KBM-7 (cell line): ENCODE results near the gene PAX4.

Experiments
- DNase-seq: peaks from one replicate; pipeline ENCODE4 v3.0.0-alpha.2; 2015
- in situ Hi-C: fragments of 300-500 bp; cut with MboI; formaldehyde crosslinking; loops from 2 replicates; pipeline ENCODE4 v1.14.3; 2020; ENCODE audit warnings: low sequenced_read_pairs, low pct_unique_long_range_greater_than_20kb, mixed read lengths

The PAX4 gene

GRCh38 chr7:127618042-127618441 is at the start of gene PAX4:
Gene PAX4 (minus strand): TSS chr7:127618142. CDS start chr7:127615928, 2,214 bp downstream.
- in situ Hi-C loops, result no loop called here
- no peak for DNase-seq

DNA sequence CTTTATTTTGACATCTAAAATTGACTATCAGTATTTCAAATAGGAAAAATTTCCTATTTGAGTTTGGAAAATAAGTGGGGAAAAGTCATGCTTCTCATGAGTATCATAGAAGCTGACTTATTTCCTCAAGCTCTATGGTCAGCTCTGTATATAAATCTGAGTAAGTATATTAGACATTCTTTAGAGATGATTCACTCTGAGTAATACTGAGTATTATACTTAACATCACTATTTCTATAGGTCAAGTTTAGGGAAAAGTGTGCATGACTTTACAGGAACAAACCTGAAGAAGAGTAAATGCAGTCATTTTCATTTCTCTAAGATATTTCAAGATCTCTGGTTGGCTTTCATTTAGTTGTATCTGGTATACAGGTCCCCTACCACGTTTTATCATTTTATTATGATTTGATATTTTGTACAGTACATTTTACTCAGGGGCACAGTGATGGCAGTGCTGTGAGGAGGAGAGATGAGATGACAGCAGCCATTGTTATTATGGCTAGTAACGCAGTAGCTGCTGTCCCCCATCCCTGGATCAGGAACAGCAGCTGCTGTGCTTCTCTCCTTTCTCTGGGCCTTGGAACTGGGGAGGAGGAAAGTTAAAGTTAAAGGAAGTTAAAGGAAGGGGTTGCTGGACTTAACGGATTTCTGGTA is 49.2 kb upstream of the PAX4 start:
- in situ Hi-C loops, result no loop called here
- DNase-seq, result no peak

DNA sequence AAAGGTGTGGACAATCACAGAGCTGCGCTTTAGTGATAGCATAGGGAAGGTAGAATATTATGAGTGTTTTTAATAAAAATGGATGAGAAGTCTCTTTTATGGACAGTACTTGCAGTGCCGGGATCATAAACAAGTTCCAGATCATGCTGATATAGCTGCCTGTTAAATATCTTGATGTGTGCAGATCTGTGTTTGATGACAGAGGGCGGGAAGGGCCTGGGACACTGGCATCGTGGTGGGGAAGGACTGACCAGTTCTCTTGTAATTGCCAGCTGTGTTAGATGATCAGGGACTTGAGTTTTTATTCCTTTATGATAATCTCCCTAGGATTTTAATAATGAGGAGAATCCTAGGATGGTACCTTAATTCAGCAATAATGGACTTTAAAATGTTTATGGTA is 48.7 kb upstream of the PAX4 start:
- no peak for DNase-seq
- in situ Hi-C loops, result no loop called here

DNA sequence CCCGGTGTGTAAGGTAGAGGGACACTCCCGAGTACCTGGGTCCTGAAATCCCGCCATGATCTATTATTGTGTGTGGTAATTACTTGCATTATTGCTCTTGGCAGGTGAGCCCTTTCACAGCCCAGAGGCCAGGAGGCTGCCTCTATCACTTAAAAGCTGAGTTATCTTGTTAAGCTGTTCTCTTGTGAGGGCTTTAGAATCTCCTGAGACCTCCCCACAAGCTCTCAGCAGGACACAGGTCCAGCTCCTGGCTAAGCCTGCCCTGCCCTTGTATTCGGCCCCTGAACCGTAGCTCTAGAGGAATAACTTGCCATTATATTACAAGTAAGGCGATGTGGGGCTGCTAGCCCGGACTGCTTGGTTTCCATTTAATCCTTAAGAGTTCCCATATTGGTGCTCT is 48.0 kb upstream of the PAX4 start:
- in situ Hi-C loops, result no loop called here
- no peak for DNase-seq

DNA sequence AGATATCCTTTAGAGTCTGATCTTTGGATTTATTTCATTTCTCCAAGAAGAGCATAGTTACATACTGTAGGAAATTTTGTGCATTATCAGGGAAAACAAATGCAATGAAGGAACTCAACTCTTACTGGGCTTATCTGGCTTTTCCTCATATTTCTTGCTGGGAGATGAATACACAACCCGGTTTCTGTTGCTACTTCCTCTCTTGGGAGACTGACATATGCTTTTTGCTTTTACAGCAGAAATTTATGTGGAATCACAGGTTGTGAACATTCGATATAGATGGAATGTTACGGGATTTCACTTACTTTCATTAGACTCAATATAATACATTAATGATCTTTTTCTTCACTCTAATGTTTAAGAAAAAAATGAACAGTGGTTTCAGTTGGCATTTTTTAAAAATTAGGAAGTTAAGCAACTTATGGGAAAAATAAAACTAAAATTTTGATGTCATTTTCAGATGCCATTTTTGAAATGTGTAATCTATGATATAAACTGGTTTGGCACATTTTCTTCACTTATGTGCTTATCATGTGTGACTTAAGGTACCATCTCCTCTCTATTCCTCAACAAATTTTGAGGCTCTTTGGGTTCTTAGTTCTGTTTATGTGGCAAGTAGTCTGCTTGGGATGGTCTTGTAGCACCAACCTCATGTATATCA is 41.2 kb upstream of the PAX4 start:
- no peak for DNase-seq
- in situ Hi-C loops, result no loop called here

DNA sequence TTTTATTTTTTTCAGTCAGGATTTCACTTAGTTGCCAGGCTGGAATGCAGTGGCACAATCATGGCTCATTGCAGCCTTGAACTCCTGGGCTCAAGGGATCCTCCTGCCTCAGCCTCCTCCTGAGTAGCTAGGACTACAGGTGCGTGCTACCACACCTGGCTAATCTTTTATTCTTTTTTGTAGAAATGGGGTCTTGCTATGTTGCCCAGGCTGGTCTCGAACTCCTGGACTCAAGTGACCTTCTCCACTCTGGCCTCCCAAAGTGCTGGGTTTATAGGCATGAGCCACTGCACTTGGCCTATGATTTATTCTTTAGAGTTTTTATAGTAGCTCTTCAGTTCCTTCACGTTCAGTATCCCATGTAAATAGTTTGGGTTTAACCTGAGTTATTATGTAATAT is 39.6 kb upstream of the PAX4 start:
- in situ Hi-C loops, result no loop called here
- DNase-seq, result no peak

- no peak for DNase-seq
- in situ Hi-C loops, result no loop called here
Measured at GRCh38 chr7:127655720-127656119, 37.8 kb upstream of the PAX4 start.

GRCh38 chr7:127654404-127655394 is 36.8 kb upstream of the PAX4 start:
- peak; percentile 59 for DNase-seq
- in situ Hi-C loops, result no loop called here

DNA sequence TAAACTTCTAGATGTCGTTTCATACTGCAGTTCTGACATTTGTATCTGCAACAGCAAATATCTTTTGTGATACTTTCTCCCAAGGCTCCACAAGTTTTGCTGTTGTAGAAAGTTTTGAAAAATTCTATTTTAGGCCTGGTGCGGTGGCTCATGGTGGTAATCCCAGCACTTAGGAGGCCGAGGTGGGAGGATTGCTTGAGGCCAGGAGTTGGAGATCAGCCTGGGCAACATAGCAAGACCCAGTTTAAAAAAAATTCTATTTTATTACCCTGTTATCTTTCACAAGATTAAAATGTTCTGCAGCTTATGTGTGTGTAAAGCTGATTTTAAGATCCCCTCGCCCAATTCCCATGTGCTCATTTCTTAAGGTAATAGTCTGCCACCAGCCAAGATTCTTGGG is 35.5 kb upstream of the PAX4 start:
- DNase-seq, result no peak
- in situ Hi-C loops, result no loop called here

DNA sequence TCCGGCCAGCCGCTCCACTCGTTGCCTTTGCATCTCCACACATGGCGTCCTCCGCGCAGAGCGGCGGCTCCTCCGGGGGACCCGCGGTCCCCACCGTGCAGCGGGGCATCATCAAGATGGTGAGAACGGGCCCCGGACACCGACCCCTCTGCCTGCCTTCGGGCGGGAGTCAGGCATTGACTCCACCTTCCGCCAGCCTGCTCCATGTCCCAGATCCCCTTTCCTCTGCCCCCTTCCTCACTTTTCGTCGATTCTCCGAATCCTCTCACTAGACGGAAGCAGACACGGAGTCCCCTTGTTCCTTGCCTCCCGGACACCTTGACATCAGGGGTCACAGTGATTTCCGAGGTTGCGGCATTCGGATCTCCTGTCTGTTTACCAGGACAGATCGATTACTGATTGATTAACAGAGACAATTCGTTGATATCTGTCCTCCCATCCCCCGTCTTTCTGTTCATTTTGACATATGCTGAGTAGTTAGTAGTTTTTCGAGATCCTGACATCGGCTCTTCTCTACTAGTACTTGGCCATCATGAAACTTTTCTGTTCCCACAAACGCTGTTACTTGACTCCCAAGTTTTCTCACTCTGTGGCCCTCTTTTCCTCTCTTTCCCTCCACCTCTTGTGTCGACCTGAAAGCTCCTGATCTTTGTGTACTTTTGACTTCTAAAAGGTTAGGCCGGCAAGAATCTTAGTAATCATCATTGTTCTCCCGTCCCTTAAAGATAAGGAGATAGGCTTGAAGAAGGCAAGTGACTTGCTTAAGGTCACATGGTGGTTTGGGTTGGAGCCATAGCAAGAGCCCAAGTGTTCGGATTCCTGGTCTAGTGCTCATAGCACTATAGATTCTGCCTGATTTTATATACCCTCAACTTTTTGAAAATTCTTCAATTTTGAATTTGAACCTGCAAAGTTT is 34.6 kb upstream of the PAX4 start:
- no peak for DNase-seq
- in situ Hi-C loops, result no loop called here

DNA sequence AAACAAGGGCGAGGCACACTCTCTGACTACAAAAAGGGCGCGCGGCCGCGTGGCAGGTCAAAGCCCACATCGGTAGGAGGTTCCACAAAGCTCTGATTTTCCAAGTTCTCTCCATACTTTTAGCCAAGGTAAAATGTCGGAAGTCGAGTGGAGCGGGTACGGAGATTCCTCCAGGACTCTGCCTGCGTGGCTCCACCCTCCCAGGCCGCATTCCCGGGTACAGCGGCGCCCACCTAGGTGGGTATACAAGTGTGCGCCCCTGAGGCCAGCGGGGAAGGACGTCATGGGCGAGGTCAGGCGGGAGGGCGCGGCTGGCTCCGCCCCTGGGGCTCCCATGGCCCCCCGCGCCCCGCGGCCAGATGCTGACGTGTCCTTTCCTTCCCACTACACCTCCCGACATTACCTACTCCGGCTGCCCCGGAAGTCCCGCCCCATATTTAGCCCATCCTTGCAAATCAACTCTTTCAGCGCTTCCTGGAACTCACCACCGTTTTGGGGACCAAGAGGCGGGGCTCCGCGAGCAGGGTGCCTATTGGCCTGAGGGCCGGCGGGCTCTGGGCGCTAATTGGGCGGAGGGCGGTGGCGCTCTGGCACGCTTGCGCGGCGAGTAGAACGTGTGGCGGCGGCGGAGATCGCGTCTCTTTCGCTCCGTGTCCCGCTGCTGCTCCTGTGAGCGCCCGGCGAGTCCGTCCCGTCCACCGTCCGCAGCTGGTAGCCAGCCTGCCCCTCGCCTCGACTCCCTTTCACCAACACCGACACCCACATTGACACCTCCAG is 33.8 kb upstream of the PAX4 start, which contains the start of gene SND1:
Gene SND1, plus strand, starts transcription at position 639 of the 777 bp plus-strand sequence. CDS start 180 bp downstream, outside the sequence.
- in situ Hi-C loops, result no loop called here
- peak; percentile 99 for DNase-seq

DNA sequence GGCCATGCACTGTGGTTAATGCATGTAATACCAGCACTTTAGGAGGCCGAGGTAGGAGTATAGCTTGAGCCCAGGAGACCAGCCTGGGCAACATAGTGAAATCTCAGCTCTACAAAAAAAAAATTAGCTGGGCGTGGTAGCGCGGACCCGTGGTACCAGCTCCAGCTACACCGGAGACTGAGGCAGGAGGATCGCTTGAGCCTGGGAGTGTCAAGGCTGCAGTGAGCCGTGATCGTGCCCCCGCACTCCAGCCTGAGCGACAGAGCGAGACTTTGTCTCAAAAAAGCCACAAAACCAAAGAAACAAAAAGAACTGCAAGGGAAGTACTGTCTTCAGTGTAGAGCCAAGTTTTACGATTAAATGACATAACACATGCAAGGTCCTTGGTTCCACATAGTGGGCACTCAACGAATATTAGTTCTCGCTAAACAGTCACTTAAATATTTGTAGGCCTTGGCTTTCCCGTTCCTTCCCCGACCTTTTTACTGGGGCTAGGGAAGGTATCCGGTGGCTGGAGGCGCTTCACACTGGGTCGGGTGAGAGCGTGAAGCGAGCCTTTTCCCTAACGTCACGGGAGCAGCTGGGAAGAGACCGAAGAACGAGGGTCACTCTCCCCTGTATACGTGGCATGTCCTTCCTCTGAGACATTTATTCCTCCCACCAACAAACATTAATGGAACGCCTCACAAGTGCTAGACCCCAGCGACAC is 33.1 kb upstream of the PAX4 start:
- in situ Hi-C loops, result no loop called here
- DNase-seq, result no peak

DNA sequence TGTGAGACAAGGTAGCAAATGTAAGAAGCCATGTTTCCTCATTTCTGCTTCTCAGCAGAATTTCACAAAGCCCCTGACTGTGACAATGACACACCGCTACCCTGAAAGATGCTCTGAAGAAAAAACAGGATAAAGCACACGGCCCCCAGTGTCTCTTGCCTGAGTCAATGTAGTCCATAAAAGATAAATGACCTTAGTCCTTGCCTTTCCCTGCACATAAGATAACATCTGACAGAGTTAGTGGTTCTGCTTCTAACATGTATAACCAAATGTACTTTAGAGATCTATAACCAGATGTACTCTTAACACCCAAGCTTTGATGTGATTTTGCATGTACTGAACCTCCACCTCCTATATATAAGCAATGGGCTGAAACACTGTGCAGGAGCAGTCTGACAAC is 31.0 kb upstream of the PAX4 start:
- no peak for DNase-seq
- in situ Hi-C loops, result no loop called here

GRCh38 chr7:127647636-127648035 is 29.7 kb upstream of the PAX4 start:
- DNase-seq, result no peak
- in situ Hi-C loops, result no loop called here

DNA sequence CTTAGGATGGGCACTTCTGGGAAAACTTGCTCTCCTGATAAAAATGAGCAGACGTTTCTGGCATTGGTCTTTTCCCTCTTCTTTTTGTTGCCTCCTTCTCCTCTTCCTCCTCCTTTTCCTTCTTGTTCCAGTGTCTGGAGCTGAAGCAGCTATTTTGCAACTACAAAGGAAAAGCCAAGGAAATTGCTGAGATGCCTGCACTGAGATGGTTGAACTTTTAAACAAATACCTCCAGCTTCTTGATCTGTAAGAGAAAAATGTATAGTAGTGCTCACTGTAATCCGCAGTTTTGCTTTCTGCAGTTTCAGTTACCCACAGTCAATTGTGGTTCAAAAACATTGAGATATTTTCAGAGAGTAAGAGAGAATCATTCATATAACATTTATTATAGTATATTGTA is 26.5 kb upstream of the PAX4 start:
- in situ Hi-C loops, result no loop called here

GRCh38 chr7:127638197-127638596 is 20.3 kb upstream of the PAX4 start:
- in situ Hi-C loops, result no loop called here
- no peak for DNase-seq

More for the DNA sequence above, 26.5 kb upstream of the PAX4 start:
- DNase-seq, result no peak

DNA sequence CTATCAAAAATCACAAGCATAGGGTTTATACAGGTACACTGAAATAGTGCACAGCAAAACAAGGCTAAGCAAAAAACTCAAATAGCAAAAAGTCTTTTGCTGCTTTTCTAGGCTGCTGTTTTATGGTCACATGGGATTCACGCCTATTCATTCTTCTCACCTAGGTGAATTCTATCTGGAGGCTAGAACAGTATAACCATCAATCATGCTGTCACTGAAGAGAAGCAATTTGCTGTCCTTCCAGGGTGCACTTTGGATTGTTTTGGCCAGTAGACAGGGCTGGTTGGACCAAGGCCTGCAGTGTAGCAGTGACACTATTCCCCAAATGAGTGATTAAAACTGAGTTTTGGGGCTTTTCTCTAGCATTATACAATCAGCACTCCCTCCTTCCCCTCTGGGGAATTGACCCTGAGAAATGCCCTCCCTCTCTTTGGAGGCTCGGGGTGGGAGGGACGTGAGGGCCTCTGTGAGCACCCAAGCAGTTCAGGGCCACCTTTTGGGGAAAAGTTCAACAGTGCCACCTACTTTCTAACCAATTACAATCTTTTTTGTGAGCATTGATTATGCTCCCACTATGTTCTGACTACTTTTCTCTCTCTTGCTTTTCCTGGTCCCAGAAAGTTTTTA is 17.8 kb upstream of the PAX4 start:
- in situ Hi-C loops, result no loop called here

More for the DNA sequence above, 17.8 kb upstream of the PAX4 start:
- DNase-seq, result no peak
